SK-N-DZ (cell line): Measurements from ENCODE around the gene KMT2C.
"Not testable (repeated sequence)": the region's sequence is repeated elsewhere in the genome, so short reads cannot be mapped to it uniquely, and the experiment has no call there.

ENCODE experiments used
- DNase-seq: peaks from one replicate; pipeline ENCODE4 v3.0.0-alpha.2; 2015; ENCODE audit warnings: low spot score

KMT2C gene

DNA sequence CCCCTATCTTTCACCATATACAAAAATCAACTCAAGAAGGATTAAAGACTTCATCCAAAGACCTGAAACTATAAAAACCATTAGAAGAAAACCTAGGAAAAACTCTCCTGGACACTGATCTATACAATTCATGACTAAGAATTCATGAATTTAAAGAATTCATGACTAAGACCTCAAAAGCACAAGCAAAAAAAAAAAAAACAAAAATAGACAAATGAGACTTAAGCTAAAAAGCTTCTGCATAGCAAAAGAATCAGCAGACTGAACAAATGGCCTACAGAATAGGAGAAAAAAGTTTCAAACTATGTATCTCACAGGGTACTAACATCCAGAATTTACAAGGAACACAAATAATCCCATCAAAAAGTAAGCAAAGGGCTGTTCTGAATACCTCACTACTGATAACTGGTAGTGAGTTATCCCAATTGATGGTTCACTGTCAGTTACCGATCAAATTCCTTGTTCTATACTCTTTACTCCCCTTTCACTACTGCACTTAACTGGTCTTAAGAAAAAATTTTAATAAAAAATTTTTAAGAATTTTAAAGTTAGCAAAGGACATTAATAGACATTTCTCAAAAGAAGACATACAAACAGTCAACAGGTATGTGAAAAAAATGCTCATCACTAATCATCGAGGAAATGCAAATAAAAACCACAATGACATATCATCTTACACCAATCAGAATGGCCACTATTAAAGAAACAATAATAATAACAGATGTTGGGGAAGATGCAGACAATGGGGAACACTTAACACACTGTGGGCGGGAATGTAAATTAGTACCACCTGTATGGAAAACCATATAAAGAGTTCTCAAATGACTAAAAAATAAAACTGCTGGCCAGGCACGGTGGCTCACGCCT lies 33.2 kb downstream of the KMT2C start:
- no peak for DNase-seq

DNA sequence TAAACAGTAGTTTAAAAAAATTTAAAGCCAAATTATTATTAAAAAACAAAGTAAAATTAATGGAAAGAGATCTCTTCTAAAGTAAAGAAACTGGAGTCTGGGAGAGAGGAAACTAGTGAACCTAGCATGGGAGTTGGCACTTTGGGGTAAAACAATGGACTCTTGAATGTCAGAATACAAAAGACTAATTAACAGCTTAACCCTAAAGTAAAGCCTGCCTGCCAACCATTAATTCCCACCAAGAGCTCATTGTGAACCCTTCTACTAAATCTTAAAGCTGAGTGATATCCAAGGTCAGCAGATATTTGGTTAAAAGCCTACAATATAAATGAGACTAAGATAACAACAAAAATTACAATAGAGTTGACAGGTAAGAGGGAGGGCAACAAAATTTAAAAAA lies 36.5 kb downstream of the KMT2C start:
- DNase-seq = no peak

DNA sequence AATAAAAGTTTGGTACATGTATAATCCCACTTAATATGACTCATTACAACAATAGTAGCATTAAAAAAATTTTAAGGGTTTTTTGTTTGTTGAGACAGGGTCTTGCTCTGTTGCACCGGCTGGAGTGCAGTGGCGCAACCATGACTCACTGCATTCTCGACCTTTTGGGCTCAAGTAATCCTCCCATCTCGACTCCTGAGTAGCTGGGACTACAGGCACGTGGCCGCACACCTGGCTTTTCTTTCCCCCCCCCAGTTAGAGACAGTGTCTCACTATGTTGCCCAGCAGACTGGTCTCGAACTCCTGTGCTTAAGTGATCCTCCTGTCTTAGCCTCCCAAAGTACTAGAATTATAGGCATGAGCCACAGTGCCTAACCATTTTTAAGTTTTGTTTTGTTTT lies 40.7 kb downstream of the KMT2C start:
- no peak for DNase-seq

DNA sequence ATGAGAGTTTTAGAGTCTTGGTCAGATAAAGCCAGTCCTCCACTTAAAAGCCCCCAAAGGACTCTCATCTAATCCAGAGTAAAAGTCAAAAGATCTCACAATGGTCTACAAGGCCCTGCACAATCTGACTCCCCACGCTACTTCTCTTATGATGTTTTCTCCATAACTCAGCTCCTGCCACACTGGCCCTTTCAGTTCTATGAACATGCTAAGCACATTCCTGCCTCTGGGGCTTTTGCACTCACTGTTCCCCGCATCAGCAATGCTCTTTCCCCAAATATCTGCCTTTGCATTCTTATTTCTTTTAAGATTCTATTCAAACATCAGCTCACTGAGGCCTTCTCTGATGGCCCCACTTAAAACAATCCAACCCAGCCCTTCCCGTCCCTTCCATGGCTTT lies 41.6 kb downstream of the KMT2C start:
- peak; percentile 47 for DNase-seq

DNA sequence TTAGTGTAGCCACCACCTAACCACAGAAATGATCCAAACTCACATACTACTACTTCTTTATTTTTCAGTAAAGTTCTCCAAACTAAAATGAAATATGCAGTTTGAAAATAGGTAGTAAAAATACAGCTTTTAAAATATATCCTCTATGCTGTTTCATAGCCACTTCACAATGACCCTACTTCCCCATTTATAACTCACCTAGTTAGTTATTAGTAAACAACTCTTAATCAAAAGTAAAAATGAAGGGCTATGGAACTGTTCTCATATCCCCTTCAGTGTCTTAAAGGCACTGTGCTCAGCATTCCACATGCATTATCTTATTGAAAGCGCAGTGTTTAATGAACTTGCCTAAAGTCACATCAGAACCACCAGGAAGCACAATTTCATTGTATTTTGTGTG lies 43.5 kb downstream of the KMT2C start:
- no peak for DNase-seq

DNA sequence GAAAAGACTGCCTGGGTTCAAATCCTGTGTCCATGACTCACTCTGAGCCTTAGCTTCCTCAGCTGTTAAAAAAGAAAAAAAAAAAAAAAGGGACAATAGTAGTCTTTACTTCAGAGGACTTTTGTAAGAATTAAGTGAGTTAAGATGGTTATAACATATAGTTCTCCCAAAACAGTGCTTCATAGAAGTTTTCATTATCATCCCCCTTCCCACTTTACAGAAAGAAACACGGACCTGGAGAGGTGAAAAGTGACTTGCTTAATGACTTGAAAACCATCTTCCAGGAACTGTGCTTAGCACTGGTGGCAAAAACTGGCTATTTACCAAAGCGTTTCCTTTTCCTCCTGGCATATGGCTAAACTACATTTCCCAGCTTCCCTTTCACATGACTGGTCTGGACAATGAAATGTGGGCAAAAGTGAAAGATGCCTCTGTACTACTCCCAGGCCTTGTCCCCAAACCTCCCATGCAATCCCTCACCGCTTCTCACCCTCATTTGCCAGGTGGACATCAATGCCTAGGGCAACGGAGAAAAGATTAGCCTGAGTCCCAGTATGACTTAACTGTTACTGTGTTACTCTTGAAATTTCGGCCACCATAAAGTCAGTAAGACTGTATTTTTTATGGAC lies 49.6 kb downstream of the KMT2C start:
- not testable (repeated sequence) for DNase-seq

DNA sequence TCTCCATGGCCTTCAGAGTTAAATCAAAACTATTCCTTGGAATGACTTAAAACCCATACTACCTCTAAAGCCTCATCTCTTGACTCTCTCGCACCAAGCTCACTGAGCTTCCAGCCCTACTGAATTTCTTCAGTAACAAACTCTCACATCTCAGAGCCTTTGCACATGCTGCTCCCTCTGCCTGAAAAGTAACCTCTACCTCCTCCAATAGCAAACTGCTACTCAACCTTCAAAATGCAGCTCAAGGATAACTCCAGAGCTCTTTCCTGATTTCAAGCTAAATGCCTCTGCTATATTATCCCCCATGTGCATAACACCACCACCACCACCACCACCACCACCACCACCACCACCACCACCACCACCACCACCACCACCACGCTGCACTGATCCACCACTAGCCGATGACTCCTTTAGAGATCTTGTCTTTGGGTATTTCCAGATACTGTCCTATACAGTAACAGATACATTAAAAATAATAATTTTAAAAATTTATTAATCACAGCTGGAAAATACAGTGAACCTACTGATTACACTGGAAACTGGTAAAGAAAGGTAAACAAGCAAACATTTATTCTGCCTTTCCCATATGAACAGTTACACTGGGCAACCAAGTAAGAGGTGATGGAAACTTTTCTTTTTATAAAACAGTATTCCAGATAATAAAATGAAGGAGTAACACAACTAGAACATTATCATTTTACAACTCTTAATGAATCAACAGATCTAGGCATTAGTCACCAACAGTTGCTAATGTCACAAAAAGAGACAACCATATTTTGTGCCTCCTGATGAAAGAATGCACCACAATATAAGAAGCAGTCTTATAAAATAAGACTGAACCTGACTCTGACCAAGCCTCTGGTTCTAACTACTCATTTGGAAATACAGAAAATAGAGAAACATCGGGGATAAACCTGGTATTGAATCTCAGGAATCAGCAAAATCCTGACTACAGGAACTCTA lies 51.3 kb downstream of the KMT2C start:
- DNase-seq = not testable (repeated sequence)

DNA sequence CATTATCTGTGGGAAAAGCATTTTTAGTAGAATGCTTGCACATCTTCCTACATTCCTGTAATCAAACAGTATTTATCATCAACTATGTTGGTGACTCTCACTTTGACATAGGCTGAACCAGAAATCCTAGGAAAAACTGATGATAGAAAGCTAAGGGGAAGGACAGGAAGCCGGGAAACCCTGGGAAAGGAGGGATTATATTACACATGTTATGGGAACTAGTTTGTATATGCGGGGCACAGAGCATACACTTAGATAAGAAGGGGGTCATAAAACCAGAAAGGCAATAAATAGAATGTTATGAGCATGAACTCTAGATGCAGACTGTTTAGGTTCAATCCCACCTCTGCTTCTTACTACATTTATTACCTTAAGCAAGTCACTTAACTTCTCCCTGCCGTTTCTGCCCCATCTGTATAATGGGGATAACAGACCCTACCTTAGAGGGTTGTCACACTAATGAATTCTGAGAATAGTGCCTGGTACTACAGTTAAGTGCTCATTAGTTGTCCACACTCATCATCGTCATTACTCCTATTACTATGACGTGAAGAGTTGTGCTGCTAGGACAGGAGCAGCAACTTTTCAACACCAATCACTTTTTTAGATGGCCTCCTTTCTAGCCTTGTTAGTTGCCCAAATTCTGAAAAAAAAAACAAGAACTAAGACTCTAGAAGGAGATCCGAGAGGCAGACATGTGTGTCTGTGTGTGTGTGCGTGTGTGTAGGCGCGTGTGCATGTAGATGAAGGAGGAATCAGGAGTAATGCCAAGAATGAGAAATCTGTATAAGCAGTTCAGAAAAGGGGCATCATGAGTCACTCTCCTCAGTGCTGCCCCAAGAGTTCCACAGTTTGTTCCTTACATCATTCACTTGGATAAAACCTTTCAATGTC lies 52.2 kb downstream of the KMT2C start:
- no peak for DNase-seq

DNA sequence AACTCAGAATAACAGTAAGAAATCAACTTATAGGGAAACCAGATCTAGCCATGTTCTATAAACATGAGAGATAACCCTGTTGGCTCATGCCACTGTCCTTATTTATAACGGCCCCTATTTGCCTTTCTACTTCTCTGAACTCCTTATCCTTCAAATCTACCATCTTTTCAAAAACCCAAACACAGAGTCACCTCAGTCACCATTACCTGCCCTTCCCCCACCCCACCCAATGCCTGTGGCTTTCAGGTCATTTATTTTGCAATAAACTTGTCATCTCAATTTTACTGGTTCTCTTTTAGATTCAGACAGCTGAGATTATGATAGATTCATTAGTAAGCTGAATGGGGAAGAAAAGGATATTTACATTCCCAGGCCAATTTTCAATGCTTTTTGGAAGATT lies 53.6 kb downstream of the KMT2C start:
- DNase-seq = no peak

DNA sequence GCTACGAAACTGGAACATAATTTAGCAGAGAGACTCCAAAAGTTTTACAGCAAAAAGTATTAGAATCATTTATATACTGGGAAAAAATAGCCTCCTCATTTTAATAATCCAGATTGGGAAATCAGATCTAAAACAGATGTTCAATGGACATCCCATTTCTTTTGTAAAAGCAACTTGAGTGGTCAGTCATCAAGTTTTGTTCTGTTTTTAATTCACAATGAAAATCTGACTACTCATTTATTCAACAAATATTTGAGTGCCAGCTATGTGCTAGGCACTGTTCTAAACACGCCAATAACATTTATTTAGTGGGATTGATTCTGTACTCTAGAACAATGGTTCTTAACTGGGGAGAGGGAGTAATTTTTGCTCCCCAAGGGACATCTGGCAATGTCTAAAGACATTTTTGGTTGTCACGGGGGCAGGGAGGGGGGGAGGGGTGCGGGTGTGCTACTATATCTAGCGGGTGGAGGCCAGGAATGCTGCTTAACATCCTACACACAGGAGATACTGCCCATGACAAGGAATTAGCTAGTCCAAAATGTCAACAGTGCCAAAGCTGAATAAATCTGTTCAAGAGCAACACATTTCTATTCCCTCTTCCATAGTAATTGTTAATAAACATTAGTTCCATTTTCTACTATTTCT lies 54.7 kb downstream of the KMT2C start:
- DNase-seq = not testable (repeated sequence)

DNA sequence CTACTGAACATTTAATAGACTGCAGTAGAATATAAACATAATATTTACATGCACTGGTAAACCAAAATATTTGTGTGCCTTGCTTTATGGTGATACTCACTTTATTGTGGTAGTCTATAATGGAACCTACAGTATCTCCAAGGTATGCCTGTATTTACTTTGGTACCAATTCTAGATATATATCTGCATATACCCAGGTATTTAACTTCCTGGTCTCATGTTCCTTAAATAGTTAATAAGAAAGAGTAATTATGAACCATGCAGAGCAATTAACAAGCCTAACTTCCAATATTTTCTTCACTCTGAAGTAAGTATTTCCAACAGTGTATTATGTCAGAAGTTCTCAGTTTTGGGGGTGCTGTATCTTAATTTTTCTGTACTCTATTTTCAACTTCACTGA lies 57.3 kb downstream of the KMT2C start:
- not testable (repeated sequence) for DNase-seq

DNA sequence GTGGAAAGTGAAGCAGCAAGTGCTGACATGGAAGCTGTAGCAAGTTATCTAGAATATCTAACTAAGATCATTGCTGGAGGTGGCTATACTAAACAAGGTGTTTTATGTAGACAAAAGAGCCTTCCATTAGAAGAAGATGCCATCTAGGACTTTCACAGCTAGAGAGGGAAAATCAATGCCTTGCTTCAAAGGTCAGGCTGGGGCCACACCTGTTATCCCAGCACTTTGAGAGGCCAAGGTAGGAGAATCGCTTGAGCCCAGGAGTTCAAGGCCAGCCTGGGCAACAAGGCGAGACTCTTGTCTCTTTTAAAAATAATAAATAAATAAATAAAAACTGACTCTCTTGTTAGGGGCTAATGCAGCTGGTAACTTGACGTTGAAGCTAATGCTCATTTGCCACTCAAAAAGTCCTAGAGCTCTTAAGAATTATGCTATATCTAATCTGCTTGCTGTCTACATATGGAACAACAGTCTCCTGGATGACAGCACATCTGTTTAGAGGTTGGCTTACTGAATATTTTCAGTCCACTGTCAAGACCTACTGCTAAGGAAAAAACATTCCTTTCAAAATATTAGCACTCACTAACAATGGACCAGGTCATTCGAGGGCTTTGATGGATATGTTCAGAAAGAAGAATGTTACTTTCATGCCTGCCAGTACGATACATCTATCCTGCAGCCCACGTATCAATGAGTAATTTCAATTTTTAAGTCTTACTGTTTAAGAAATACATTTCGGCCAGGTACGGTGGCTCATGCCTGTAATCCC lies 58.9 kb downstream of the KMT2C start:
- DNase-seq = not testable (repeated sequence)

DNA sequence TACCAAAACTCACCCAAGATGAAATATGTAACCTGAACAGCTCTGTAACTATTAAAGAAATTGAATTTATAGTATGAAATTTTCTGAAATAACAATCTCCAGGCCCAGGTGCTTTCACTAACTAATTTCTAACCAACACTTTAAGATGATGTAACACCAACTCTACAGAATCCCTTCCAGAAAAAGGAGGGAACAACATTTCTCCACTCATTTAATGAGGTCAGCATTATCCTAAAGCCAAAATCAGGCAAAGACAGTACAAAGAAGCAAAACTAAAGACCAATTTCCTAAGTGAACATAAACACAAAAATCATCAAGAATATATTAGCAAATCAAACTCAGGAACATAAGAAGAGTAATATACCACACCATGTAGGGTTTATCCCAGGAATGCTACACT lies 65.5 kb downstream of the KMT2C start:
- no peak for DNase-seq

DNA sequence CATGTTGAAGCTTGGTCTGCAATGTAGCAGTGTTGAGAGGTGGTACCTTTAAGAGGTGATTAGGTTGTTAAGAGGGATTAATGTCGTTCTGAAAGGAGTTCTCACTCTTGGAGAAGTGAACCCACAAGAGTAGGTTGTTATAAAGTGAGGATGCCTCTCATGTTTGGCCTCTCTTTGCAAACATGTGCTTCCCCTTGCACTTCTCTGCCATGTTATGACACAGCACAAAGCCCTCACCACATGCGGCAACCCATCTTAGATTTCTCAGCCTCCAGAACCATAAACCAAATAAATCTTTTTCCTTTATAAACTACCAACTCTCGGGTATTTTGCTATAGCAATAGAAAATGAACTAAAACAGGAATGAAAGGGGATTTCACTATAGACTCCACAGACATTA lies 66.3 kb downstream of the KMT2C start:
- DNase-seq = no peak

DNA sequence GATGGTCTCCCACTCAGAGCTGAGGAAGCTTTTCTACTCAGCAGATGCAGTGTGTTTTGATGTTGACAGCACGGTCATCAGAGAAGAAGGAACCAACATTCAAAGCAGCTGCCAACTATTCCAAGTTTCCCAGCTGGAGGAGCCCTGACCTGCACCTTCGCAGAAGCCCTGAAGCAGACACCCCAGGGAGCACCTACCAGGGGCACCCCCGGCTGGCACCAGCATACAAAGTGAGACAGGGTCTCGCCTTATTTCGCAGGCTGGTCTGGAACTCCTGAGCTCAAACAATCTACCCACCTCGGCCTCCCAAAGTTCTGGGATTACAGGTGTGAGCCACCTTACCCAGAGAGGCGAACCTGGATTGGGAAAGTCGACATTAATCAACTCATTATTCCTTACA lies 68.6 kb downstream of the KMT2C start:
- no peak for DNase-seq

DNA sequence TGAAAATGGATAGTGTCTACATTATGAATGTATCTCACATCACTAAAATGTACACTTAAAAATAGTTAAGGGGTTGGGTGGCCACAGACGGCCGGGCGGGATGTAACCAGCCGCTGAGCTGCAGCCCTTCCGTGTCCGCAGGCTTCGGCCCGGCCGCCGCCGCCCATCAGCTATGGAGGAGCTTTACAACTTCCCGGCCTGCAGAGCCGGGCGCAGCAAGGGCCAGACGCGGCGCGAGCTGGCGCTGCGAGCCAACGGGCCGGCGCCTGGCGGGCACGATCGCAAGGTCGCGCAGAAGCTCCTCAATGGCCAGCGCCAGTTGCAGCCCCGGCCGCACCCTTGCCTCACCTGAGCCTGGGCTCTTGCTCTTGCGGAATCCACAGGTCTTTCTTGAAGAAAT lies 69.1 kb downstream of the KMT2C start:
- no peak for DNase-seq

DNA sequence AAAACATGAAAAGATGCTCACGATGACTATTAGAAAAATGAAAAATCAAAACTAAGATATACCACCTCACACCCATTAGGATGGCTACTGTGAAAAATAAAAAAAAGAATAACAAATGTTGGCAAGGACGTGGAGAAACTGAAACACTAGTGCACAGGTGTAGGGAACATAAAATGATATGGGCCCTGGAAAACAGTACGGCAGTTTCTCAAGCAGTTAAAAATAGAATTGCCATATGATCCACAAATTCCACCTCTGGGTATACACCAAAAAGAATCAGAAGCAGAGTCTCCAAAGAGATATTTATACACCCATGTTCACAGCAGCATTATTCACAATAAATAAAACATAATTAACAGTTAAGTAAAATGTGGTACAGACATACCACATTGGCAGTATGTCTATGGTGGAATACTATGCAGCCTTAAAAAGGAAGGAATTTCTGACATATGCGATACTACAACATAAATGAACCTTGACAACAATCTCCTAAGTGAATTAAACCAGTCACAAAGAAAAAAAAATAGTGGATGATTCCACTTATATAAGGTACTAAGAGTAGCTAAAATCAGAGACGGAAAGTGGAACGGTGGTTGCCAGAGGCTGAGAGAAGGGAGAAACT lies 69.7 kb downstream of the KMT2C start:
- DNase-seq = no peak

DNA sequence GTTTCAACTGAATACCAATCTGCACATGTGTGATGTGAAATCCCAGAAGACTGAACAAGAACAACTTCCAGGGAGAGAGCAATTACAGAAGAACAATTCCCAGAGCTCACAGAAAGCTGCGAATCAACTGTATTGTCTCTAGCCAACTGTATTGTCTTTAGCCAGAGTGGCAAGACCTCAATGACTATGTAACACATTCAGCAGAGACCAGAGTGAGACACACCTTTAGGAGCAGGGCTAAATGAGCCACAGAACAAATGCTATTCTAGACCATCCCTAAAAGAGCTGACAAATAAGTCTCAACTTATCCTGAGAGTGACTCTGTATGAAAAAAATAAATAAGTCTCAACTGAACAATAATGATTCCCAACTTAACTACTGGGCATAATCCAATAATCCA lies 72.0 kb downstream of the KMT2C start:
- DNase-seq = no peak
